Measurements from ENCODE around the gene PPP1R13L.
"Not testable (repeated sequence)": the region's sequence is repeated elsewhere in the genome, so short reads cannot be mapped to it uniquely, and the experiment has no call there.

The PPP1R13L gene

DNA sequence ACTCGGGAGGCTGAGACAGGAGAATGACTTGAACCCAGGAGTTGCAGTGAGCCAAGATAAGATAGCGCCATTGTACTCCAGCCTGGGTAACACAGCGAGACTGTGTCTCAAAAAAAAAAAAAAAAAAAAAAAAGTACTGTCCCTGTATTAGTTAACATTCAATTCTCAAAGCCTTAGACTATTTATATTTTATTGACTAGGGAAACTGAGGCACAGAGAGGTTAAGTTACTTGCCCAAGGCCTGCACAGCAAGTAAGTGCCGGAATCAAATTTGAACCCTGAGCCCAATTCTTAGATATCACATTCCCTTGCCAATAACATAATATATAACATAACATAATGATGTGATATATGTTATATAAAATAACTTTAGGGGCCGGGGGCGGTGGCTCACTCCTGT, 65.2 kb downstream of the PPP1R13L start:
- no peak for ATAC-seq
- no peak for TF ChIP-seq OSR1 (CRISPR knock-in tag; IDR thresholded peaks at IDR 0.05)
- TF ChIP-seq ISL1 (CRISPR knock-in tag; IDR thresholded peaks at IDR 0.05), result no peak
- no peak for TF ChIP-seq ZNF565 (CRISPR knock-in tag; conservative IDR thresholded peaks at IDR 0.05; ENCODE audit: low read depth)
- TF ChIP-seq, protein P1, sequence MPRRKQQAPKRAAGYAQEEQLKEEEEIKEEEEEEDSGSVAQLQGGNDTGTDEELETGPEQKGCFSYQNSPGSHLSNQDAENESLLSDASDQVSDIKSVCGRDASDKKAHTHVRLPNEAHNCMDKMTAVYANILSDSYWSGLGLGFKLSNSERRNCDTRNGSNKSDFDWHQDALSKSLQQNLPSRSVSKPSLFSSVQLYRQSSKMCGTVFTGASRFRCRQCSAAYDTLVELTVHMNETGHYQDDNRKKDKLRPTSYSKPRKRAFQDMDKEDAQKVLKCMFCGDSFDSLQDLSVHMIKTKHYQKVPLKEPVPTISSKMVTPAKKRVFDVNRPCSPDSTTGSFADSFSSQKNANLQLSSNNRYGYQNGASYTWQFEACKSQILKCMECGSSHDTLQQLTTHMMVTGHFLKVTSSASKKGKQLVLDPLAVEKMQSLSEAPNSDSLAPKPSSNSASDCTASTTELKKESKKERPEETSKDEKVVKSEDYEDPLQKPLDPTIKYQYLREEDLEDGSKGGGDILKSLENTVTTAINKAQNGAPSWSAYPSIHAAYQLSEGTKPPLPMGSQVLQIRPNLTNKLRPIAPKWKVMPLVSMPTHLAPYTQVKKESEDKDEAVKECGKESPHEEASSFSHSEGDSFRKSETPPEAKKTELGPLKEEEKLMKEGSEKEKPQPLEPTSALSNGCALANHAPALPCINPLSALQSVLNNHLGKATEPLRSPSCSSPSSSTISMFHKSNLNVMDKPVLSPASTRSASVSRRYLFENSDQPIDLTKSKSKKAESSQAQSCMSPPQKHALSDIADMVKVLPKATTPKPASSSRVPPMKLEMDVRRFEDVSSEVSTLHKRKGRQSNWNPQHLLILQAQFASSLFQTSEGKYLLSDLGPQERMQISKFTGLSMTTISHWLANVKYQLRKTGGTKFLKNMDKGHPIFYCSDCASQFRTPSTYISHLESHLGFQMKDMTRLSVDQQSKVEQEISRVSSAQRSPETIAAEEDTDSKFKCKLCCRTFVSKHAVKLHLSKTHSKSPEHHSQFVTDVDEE (CRISPR knock-in tag; IDR thresholded peaks at IDR 0.05), result no peak
- TF ChIP-seq GLIS3 (CRISPR knock-in tag; IDR thresholded peaks at IDR 0.05), result no peak
- TF ChIP-seq CSDC2 (CRISPR knock-in tag; IDR thresholded peaks at IDR 0.05), result no peak

DNA sequence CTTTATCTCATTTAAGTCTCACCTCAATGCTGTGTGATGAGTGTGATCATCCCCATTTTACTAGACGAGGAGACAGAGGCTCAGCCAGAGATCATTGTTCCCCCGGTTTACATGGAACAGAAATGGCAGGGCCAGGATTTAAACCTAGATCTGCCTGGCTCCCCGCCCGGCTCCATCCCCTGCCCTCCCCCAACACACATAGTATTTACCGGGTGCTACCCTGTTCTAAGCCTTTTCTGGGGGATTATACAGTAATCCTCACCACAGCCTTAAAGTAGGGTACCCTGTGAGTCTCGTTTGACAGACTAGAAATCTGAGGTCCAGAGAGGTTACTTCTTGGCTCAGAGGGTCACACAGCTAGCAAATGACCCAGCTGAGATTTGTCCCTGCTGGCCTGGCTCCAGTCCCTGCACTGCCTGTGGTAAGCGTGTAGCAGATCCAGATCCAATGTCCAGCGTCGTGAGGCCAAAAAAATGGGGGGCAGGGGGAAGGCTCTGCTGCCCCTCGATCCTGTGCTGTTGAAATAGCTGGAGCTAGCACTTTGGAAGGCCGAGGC, 68.1 kb downstream of the PPP1R13L start:
- TF ChIP-seq ISL1 (CRISPR knock-in tag; IDR thresholded peaks at IDR 0.05) (no peak), TOX (CRISPR knock-in tag; IDR thresholded peaks at IDR 0.05; ENCODE audit: borderline replicate concordance) (no peak), TCF4 (CRISPR knock-in tag; IDR thresholded peaks at IDR 0.05; ENCODE audit: borderline replicate concordance) (no peak), GLIS3 (CRISPR knock-in tag; IDR thresholded peaks at IDR 0.05) (no peak)
- TF ChIP-seq, protein P1 (CRISPR knock-in tag; IDR thresholded peaks at IDR 0.05), result no peak
- TF ChIP-seq, protein P2, sequence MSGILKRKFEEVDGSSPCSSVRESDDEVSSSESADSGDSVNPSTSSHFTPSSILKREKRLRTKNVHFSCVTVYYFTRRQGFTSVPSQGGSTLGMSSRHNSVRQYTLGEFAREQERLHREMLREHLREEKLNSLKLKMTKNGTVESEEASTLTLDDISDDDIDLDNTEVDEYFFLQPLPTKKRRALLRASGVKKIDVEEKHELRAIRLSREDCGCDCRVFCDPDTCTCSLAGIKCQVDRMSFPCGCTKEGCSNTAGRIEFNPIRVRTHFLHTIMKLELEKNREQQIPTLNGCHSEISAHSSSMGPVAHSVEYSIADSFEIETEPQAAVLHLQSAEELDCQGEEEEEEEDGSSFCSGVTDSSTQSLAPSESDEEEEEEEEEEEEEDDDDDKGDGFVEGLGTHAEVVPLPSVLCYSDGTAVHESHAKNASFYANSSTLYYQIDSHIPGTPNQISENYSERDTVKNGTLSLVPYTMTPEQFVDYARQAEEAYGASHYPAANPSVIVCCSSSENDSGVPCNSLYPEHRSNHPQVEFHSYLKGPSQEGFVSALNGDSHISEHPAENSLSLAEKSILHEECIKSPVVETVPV (CRISPR knock-in tag; IDR thresholded peaks at IDR 0.05), result no peak
- ATAC-seq, result no peak

DNA sequence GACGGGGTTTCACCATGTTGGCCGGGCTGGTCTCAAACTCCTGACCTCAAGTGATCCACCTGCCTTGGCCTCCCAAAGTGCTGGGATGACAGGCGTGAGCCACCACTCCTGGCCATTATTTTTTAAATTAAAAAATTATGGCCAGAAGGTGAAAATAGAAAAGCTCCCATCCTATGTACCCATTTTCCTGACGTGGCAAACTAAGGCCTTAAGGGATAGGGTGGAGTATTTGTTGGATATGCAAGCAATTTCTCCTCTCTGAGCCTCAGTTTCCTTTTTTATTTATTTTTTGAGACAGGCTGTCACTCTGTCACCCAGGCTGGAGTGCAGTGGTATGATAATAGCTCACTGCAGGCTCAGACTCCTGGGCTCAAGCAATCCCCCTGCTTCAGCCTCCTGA, 70.0 kb downstream of the PPP1R13L start:
- not testable (repeated sequence) for ATAC-seq

DNA sequence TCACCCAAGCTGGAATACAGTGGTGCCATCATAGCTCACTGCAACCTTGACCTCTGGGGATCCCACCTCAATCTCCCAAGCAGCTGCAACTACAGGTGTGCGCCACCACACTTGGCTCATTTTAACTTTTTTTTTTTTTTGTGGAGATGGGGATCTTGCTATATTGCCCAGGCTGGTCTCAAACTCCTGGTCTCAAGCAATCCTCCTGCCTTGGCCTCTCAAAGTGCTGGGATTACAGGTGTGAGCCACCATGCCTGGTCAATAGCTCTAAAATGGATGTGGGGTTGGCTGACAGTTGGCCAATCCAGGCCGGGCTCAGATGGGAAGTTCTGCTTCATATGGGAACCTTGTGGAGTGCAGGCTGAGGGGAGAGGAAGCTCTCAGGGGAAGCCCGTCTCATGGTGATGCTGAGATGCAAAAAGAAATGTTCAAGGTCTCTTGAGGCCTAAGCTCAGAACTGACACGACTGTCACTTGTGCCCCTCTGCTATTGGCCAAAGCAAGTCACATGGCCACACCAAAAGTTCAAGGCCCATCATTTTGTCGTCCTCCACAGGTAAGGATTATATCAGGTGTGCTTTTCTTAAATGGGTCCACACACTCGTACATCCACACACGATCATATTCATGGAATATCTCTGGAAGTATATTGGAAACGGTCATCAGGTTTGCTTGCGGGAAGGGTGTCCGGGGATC, 71.1 kb downstream of the PPP1R13L start:
- ATAC-seq, result no peak
- TF ChIP-seq CSDC2 (CRISPR knock-in tag; IDR thresholded peaks at IDR 0.05) (no peak), GLIS3 (CRISPR knock-in tag; IDR thresholded peaks at IDR 0.05) (no peak), TCF4 (CRISPR knock-in tag; IDR thresholded peaks at IDR 0.05; ENCODE audit: borderline replicate concordance) (no peak), ARNTL (CRISPR knock-in tag; IDR thresholded peaks at IDR 0.05; ENCODE audit: borderline replicate concordance, low read depth) (no peak), SNAI2 (CRISPR knock-in tag; IDR thresholded peaks at IDR 0.05) (no peak), ESRRG (CRISPR knock-in tag; IDR thresholded peaks at IDR 0.05) (no peak), RARB (CRISPR knock-in tag; IDR thresholded peaks at IDR 0.05) (no peak), ISL1 (CRISPR knock-in tag; IDR thresholded peaks at IDR 0.05) (no peak), ZFP3 (CRISPR knock-in tag; IDR thresholded peaks at IDR 0.05) (no peak), ZFP30 (CRISPR knock-in tag; IDR thresholded peaks at IDR 0.05) (no peak), PPARA (CRISPR knock-in tag; IDR thresholded peaks at IDR 0.05; ENCODE audit: borderline replicate concordance) (no peak), ZNF70 (CRISPR knock-in tag; IDR thresholded peaks at IDR 0.05) (no peak), BACH2 (CRISPR knock-in tag; IDR thresholded peaks at IDR 0.05; ENCODE audit: borderline replicate concordance) (no peak), ZC3H10 (CRISPR knock-in tag; IDR thresholded peaks at IDR 0.05) (no peak)
- TF ChIP-seq, protein P3, sequence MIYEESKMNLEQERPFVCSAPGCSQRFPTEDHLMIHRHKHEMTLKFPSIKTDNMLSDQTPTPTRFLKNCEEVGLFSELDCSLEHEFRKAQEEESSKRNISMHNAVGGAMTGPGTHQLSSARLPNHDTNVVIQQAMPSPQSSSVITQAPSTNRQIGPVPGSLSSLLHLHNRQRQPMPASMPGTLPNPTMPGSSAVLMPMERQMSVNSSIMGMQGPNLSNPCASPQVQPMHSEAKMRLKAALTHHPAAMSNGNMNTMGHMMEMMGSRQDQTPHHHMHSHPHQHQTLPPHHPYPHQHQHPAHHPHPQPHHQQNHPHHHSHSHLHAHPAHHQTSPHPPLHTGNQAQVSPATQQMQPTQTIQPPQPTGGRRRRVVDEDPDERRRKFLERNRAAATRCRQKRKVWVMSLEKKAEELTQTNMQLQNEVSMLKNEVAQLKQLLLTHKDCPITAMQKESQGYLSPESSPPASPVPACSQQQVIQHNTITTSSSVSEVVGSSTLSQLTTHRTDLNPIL (CRISPR knock-in tag; IDR thresholded peaks at IDR 0.05; ENCODE audit: low read depth), result no peak
- TF ChIP-seq, protein P4, sequence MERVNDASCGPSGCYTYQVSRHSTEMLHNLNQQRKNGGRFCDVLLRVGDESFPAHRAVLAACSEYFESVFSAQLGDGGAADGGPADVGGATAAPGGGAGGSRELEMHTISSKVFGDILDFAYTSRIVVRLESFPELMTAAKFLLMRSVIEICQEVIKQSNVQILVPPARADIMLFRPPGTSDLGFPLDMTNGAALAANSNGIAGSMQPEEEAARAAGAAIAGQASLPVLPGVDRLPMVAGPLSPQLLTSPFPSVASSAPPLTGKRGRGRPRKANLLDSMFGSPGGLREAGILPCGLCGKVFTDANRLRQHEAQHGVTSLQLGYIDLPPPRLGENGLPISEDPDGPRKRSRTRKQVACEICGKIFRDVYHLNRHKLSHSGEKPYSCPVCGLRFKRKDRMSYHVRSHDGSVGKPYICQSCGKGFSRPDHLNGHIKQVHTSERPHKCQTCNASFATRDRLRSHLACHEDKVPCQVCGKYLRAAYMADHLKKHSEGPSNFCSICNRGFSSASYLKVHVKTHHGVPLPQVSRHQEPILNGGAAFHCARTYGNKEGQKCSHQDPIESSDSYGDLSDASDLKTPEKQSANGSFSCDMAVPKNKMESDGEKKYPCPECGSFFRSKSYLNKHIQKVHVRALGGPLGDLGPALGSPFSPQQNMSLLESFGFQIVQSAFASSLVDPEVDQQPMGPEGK (CRISPR knock-in tag; IDR thresholded peaks at IDR 0.05; ENCODE audit: borderline replicate concordance), result no peak
- TF ChIP-seq, protein P5, sequence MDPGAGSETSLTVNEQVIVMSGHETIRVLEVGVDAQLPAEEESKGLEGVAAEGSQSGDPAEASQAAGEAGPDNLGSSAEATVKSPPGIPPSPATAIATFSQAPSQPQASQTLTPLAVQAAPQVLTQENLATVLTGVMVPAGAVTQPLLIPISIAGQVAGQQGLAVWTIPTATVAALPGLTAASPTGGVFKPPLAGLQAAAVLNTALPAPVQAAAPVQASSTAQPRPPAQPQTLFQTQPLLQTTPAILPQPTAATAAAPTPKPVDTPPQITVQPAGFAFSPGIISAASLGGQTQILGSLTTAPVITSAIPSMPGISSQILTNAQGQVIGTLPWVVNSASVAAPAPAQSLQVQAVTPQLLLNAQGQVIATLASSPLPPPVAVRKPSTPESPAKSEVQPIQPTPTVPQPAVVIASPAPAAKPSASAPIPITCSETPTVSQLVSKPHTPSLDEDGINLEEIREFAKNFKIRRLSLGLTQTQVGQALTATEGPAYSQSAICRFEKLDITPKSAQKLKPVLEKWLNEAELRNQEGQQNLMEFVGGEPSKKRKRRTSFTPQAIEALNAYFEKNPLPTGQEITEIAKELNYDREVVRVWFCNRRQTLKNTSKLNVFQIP (CRISPR knock-in tag; IDR thresholded peaks at IDR 0.05; ENCODE audit: borderline replicate concordance, low read depth), result no peak
- TF ChIP-seq, protein P2 (CRISPR knock-in tag; IDR thresholded peaks at IDR 0.05), result no peak
